Brain microvascular endothelial cell (primary cell): ENCODE data around the gene M1AP.

Experiments used
- DNase-seq: peaks from one replicate; pipeline ENCODE4 v3.0.0-alpha.2; 2020
- H3K27ac ChIP-seq: fragments of 250-450 bp; sonication (Bioruptor Pico); 2 replicates; pipeline ENCODE4 v1.5.1; 2020; ENCODE audit warnings: mild to moderate bottlenecking, moderate library complexity
- H3K27me3 ChIP-seq: fragments of 250-450 bp; sonication (Bioruptor Pico); replicated peaks from 2 replicates; pipeline ENCODE4 v1.5.1; 2020; ENCODE audit warnings: mild to moderate bottlenecking
- H3K36me3 ChIP-seq: fragments of 250-450 bp; sonication (Bioruptor Pico); replicated peaks from 2 replicates; pipeline ENCODE4 v1.5.1; 2020; ENCODE audit warnings: mild to moderate bottlenecking
- H3K4me3 ChIP-seq: 2 replicates; pipeline ENCODE4 v1.5.1; 2011; ENCODE audit warnings: low read depth, mild to moderate bottlenecking, control low read depth, low read length, moderate library complexity
- CTCF ChIP-seq: IDR thresholded peaks from 2 replicates; pipeline ENCODE4 v1.5.1; 2011; ENCODE audit warnings: low read depth, mild to moderate bottlenecking, moderate library complexity, low read length, control low read depth, inconsistent platforms; ENCODE audit errors: missing control alignments
- in situ Hi-C: cut with HindIII; loops from 2 replicates; pipeline ENCODE4 v1.10.0; 2017; ENCODE audit warnings: low sequenced_read_pairs, low pct_ligation_motif_present

The M1AP gene

GRCh38 chr2:74599676-74600075, 48.5 kb downstream of the M1AP start:
- in situ Hi-C loops, result no loop called here
- no peak for TF ChIP-seq CTCF
- Histone ChIP-seq H3K4me3 (no peak overlapping the region), H3K27ac (no peak overlapping the region), H3K36me3 (no peaks in the 10 kb centered on the region), H3K27me3 (peaks cover 4% of the 10 kb centered on the region)
- no peak for DNase-seq

- H3K27ac ChIP-seq, result no peak overlapping the region
- H3K4me3 ChIP-seq, result no peak overlapping the region
- TF ChIP-seq CTCF, result no peak
- in situ Hi-C loops, result no loop called here
- H3K36me3 ChIP-seq, result no peaks in the 10 kb centered on the region
- DNase-seq, result no peak
- H3K27me3 ChIP-seq, result no peaks in the 10 kb centered on the region
Measured at GRCh38 chr2:74597410-74597809, 50.7 kb downstream of the M1AP start.

- in situ Hi-C loops, result no loop called here
- DNase-seq, result no peak
- Histone ChIP-seq H3K36me3 (no peaks in the 10 kb centered on the region), H3K27me3 (peaks cover under 1% of the 10 kb centered on the region), H3K27ac (no peak overlapping the region), H3K4me3 (no peak overlapping the region)
- TF ChIP-seq CTCF, result no peak
Measured at GRCh38 chr2:74596584-74596983, 51.5 kb downstream of the M1AP start.

GRCh38 chr2:74593826-74594772, 54.0 kb downstream of the M1AP start:
- H3K36me3 ChIP-seq, result no peaks in the 10 kb centered on the region
- TF ChIP-seq CTCF, result no peak
- in situ Hi-C loops, result no loop called here
- peaks cover 4% of the 10 kb centered on the region for H3K27me3 ChIP-seq
- H3K27ac ChIP-seq, result no peak overlapping the region
- DNase-seq, result no peak
- H3K4me3 ChIP-seq, result no peak overlapping the region

- in situ Hi-C loops, result no loop called here
- TF ChIP-seq CTCF, result no peak
- no peak for DNase-seq
- no peaks in the 10 kb centered on the region for H3K36me3 ChIP-seq
- H3K27ac ChIP-seq, result no peak overlapping the region
- H3K27me3 ChIP-seq, result peaks cover 4% of the 10 kb centered on the region
- no peak overlapping the region for H3K4me3 ChIP-seq
Measured at GRCh38 chr2:74588664-74589063, 59.5 kb downstream of the M1AP start.
